GM12878 (cell line): ENCODE results near the gene ATP6V1A. TPM values are rescaled to one million over a fixed set of nuclear protein-coding genes. Genes with fewer than 3 reads are reported as not detected.

ENCODE experiments used
- ATAC-seq: fragments of 200-7000 bp; cut with Tn5 transposase; 3 replicates; pipeline ENCODE4 v1.9.1; 2020; ENCODE audit warnings: mild to moderate bottlenecking, moderate library complexity
- BruUV-seq: library from RNA; stranded (reverse); fragments of 400-500 nt; replicated peaks from 2 replicates; lab custom pipeline; 2021; lab: Mats Ljungman, UMichigan
- CTCF ChIA-PET: fragments of 300-600 bp; sonication (Branson Sonifier 250); formaldehyde crosslinking; extraction: SDS; loops from one replicate; lab custom pipeline; 2021; ENCODE audit warnings: inconsistent platforms; lab: Yijun Ruan, JAX
- POLR2A ChIA-PET: fragments of 350-600 bp; formaldehyde crosslinking; extraction: SDS; loops from one replicate; lab custom pipeline; 2021; ENCODE audit warnings: inconsistent platforms; lab: Charles Lee
- RAD21 ChIA-PET: fragments of 300-600 bp; sonication (Branson Sonifier 250); formaldehyde crosslinking; loops from one replicate; lab custom pipeline; 2023; ENCODE audit warnings: antibody characterized with exemption; ENCODE audit not compliant: unreplicated experiment; lab: Charles Lee
- SMC1A ChIA-PET: fragments of 300-600 bp; sonication (Branson Sonifier 250); formaldehyde crosslinking; loops from one replicate; lab custom pipeline; 2023; ENCODE audit not compliant: unreplicated experiment, uncharacterized antibody; lab: Charles Lee
- DNase-seq: peaks from one replicate; pipeline ENCODE4 v3.0.0-alpha.2; 2011; ENCODE audit warnings: low read depth, low spot score
- FAIRE-seq: peaks from 3 replicates; lab custom pipeline; 2011; peaks lifted over from hg19 to GRCh38; lab: Jason Lieb, UNC
- H2AFZ ChIP-seq: 2 replicates; pipeline ENCODE4 v1.6.0; 2011; ENCODE audit warnings: low read depth, low read length, control low read depth; ENCODE audit not compliant: control insufficient read depth
- H3K27ac ChIP-seq: 2 replicates; pipeline ENCODE4 v1.5.1; 2011; ENCODE audit warnings: control low read depth; ENCODE audit not compliant: control insufficient read depth, insufficient read depth
- H3K27me3 ChIP-seq, 2 experiments: replicated peaks in 1 of 2; 2 replicates each; pipeline versions ENCODE4 v1.6.0 to v1.6.1; 2011; ENCODE audit warnings: low read length in 1 of 2; ENCODE audit not compliant: control insufficient read depth in 2 of 2, insufficient read depth in 2 of 2
- H3K36me3 ChIP-seq, 2 experiments: 2 replicates each; pipeline ENCODE4 v1.5.1; 2011; ENCODE audit warnings: low read length in 1 of 2; ENCODE audit not compliant: control insufficient read depth in 2 of 2, insufficient read depth in 2 of 2
- H3K4me1 ChIP-seq: 2 replicates; pipeline ENCODE4 v1.6.1; 2011; ENCODE audit warnings: mild to moderate bottlenecking, low read length, moderate library complexity, mixed read lengths; ENCODE audit not compliant: control insufficient read depth, insufficient read depth
- H3K4me2 ChIP-seq: 2 replicates; pipeline ENCODE4 v1.6.0; 2011; ENCODE audit warnings: control low read depth; ENCODE audit not compliant: control insufficient read depth, insufficient read depth
- H3K4me3 ChIP-seq: fragments of 200-600 bp; sonication (generic); 2 replicates; pipeline ENCODE4 v1.5.1; 2016
- H3K79me2 ChIP-seq: 2 replicates; pipeline ENCODE4 v1.6.0; 2011; ENCODE audit warnings: low read length; ENCODE audit not compliant: control insufficient read depth, insufficient read depth
- H3K9ac ChIP-seq: 2 replicates; pipeline ENCODE4 v1.8.0; 2011; ENCODE audit warnings: low read length, control low read depth, mixed read lengths; ENCODE audit not compliant: control insufficient read depth, insufficient read depth
- H3K9me3 ChIP-seq: replicated peaks from 3 replicates; pipeline ENCODE4 v1.5.1; 2011; ENCODE audit warnings: mild to moderate bottlenecking, low read length; ENCODE audit not compliant: control insufficient read depth, insufficient read depth
- H4K20me1 ChIP-seq: 2 replicates; pipeline ENCODE4 v1.6.0; 2011; ENCODE audit not compliant: control insufficient read depth, insufficient read depth
- BHLHE40 ChIP-seq, 2 experiments: fragments of 450-650 bp in 1 of 2; IDR thresholded peaks; 2 replicates each; pipeline ENCODE4 v1.6.1; 2011 to 2017; ENCODE audit warnings: low read depth in 2 of 2, borderline replicate concordance in 1 of 2, improper control_type of control experiment in 1 of 2, low read length in 1 of 2, mild to moderate bottlenecking in 1 of 2
- SP1 ChIP-seq: IDR thresholded peaks from one replicate; pipeline ENCODE4 v1.6.1; 2011; ENCODE audit warnings: low read depth, low read length
- SREBF2 ChIP-seq: IDR thresholded peaks from 2 replicates; pipeline ENCODE4 v1.6.1; 2012; ENCODE audit warnings: mild to moderate bottlenecking, low read length
- ZZZ3 ChIP-seq: IDR thresholded peaks from 2 replicates; pipeline ENCODE4 v1.6.1; 2011; ENCODE audit warnings: low read depth; ENCODE audit not compliant: control insufficient read depth, insufficient read length
- WGBS: methylation state at CpG from one replicate; pipeline ENCODE4 v1.1.6; 2016; ENCODE audit warnings: low lambda C conversion rate; ENCODE audit not compliant: insufficient replicate concordance, insufficient coverage; ENCODE audit errors: missing lambda C conversion rate; 5-methylcytosine and 5-hydroxymethylcytosine counted together
- in situ Hi-C: fragments of 300-500 bp; cut with MboI; formaldehyde crosslinking; loops from 9 replicates; pipeline ENCODE4 v1.14.3; 2018; ENCODE audit warnings: mixed read lengths
- intact Hi-C: fragments of 100-400 bp; cut with micrococcal nuclease; formaldehyde crosslinking; loops from one replicate; pipeline ENCODE4 v1.14.2; 2022; ENCODE audit not compliant: unreplicated experiment
- polyA plus RNA-seq, 11 experiments: library from polyadenylated mRNA; depleted of rRNA in 4 of 11; unstranded in 6 of 11; stranded (reverse) in 5 of 11; fragments of >200 nt; fragmentation: Nextera tagmentation in 4 of 11; fragmentation: Illumina TruSeq in 1 of 11; extraction: Ambion mirVana in 4 of 11; extraction: Trizol in 1 of 11; gene quantifications; 1 replicate in 1 of 11; 2 replicates in 10 of 11; pipeline versions ENCODE4 v1.2.1 to v1.2.3, GENCODE V29; 2011 to 2016; ENCODE audit warnings: inconsistent platforms in 2 of 11, missing spikeins in 2 of 11, low read depth in 1 of 11
- total RNA-seq, 4 experiments: library from RNA; depleted of rRNA in 3 of 4; stranded (reverse); fragments of >200 nt in 3 of 4; fragmentation: Illumina TruSeq in 1 of 4; extraction: Trizol in 1 of 4; gene quantifications; 2 replicates each; pipeline versions ENCODE4 v1.2.1 to v1.2.3, GENCODE V29; 2013 to 2021
- TF ChIP-seq, protein P1 (sequence below): fragments of 150-350 bp; IDR thresholded peaks from 2 replicates; pipeline ENCODE4 v1.6.1; 2016; ENCODE audit warnings: low read depth, low read length

Gene ATP6V1A
- total and polyA plus RNA-seq, 10 of the 15 experiments (the other 5 are each of a cell fraction or from before 2014, with no cell fraction given), result 22.4 to 65.8 (median 47.7) TPM

- no peaks in the 10 kb centered on the region; a peak in 1 of 4 replicates for H3K36me3 ChIP-seq
- no peaks in the 10 kb centered on the region for H4K20me1 ChIP-seq
- ChIA-PET CTCF (no interaction called here), POLR2A (no interaction called here), SMC1A (interaction anchor here (0.9 kb wide), 1 partner anchor 30 kb away, joined by 3 read pairs; the partner anchor contains the start of gene ATP6V1A), RAD21 (no interaction called here)
- 97% methylated on average over 3 of the region's 3 CpGs for WGBS
- no peaks in the 10 kb centered on the region for H3K4me1 ChIP-seq
- no peak for DNase-seq
- no peak overlapping the region for H3K9ac ChIP-seq
- BruUV-seq, result no TSS peak
- in situ Hi-C loops, result no loop called here
- H2AFZ ChIP-seq, result no peak overlapping the region
- TF ChIP-seq SP1, result no peak
- no peak for TF ChIP-seq BHLHE40 (IDR thresholded peaks at IDR 0.05; ENCODE audit: borderline replicate concordance in 1 of 2, low read depth in 2 of 2, low read length in 1 of 2)
- TF ChIP-seq ZZZ3, result no peak
- TF ChIP-seq, protein P1, sequence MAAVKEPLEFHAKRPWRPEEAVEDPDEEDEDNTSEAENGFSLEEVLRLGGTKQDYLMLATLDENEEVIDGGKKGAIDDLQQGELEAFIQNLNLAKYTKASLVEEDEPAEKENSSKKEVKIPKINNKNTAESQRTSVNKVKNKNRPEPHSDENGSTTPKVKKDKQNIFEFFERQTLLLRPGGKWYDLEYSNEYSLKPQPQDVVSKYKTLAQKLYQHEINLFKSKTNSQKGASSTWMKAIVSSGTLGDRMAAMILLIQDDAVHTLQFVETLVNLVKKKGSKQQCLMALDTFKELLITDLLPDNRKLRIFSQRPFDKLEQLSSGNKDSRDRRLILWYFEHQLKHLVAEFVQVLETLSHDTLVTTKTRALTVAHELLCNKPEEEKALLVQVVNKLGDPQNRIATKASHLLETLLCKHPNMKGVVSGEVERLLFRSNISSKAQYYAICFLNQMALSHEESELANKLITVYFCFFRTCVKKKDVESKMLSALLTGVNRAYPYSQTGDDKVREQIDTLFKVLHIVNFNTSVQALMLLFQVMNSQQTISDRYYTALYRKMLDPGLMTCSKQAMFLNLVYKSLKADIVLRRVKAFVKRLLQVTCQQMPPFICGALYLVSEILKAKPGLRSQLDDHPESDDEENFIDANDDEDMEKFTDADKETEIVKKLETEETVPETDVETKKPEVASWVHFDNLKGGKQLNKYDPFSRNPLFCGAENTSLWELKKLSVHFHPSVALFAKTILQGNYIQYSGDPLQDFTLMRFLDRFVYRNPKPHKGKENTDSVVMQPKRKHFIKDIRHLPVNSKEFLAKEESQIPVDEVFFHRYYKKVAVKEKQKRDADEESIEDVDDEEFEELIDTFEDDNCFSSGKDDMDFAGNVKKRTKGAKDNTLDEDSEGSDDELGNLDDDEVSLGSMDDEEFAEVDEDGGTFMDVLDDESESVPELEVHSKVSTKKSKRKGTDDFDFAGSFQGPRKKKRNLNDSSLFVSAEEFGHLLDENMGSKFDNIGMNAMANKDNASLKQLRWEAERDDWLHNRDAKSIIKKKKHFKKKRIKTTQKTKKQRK, result no peak
- no peak for TF ChIP-seq SREBF2
- no peaks in the 10 kb centered on the region for H3K79me2 ChIP-seq
- no peak for ATAC-seq
- H3K4me2 ChIP-seq, result no peak overlapping the region
- intact Hi-C loops, result no loop called here
- H3K27ac ChIP-seq, result no peak overlapping the region
- H3K27me3 ChIP-seq, result no peaks in the 10 kb centered on the region
- FAIRE-seq, result no peak
- H3K9me3 ChIP-seq, result no peaks in the 10 kb centered on the region
- H3K4me3 ChIP-seq, result no peak overlapping the region
Measured at GRCh38 chr3:113776564-113776963, 29.7 kb downstream of the ATP6V1A start.
